GM12878 (cell line): ENCODE results near the gene SCLT1. TPM values are rescaled to one million over a fixed set of nuclear protein-coding genes. Genes with fewer than 3 reads are reported as not detected.

Experiments used
- ATAC-seq: fragments of 200-7000 bp; cut with Tn5 transposase; 3 replicates; pipeline ENCODE4 v1.9.1; 2020; ENCODE audit warnings: mild to moderate bottlenecking, moderate library complexity
- BruUV-seq: library from RNA; stranded (reverse); fragments of 400-500 nt; replicated peaks from 2 replicates; lab custom pipeline; 2021; lab: Mats Ljungman, UMichigan
- CTCF ChIA-PET: fragments of 300-600 bp; sonication (Branson Sonifier 250); formaldehyde crosslinking; extraction: SDS; loops from one replicate; lab custom pipeline; 2021; ENCODE audit warnings: inconsistent platforms; lab: Yijun Ruan, JAX
- POLR2A ChIA-PET: fragments of 350-600 bp; formaldehyde crosslinking; extraction: SDS; loops from one replicate; lab custom pipeline; 2021; ENCODE audit warnings: inconsistent platforms; lab: Charles Lee
- RAD21 ChIA-PET: fragments of 300-600 bp; sonication (Branson Sonifier 250); formaldehyde crosslinking; loops from one replicate; lab custom pipeline; 2023; ENCODE audit warnings: antibody characterized with exemption; ENCODE audit not compliant: unreplicated experiment; lab: Charles Lee
- SMC1A ChIA-PET: fragments of 300-600 bp; sonication (Branson Sonifier 250); formaldehyde crosslinking; loops from one replicate; lab custom pipeline; 2023; ENCODE audit not compliant: unreplicated experiment, uncharacterized antibody; lab: Charles Lee
- DNase-seq: peaks from one replicate; pipeline ENCODE4 v3.0.0-alpha.2; 2011; ENCODE audit warnings: low read depth, low spot score
- FAIRE-seq: peaks from 3 replicates; lab custom pipeline; 2011; peaks lifted over from hg19 to GRCh38; lab: Jason Lieb, UNC
- H2AFZ ChIP-seq: 2 replicates; pipeline ENCODE4 v1.6.0; 2011; ENCODE audit warnings: low read depth, low read length, control low read depth; ENCODE audit not compliant: control insufficient read depth
- H3K27ac ChIP-seq: 2 replicates; pipeline ENCODE4 v1.5.1; 2011; ENCODE audit warnings: control low read depth; ENCODE audit not compliant: control insufficient read depth, insufficient read depth
- H3K27me3 ChIP-seq, 2 experiments: replicated peaks in 1 of 2; 2 replicates each; pipeline versions ENCODE4 v1.6.0 to v1.6.1; 2011; ENCODE audit warnings: low read length in 1 of 2; ENCODE audit not compliant: control insufficient read depth in 2 of 2, insufficient read depth in 2 of 2
- H3K36me3 ChIP-seq, 2 experiments: 2 replicates each; pipeline ENCODE4 v1.5.1; 2011; ENCODE audit warnings: low read length in 1 of 2; ENCODE audit not compliant: control insufficient read depth in 2 of 2, insufficient read depth in 2 of 2
- H3K4me1 ChIP-seq: 2 replicates; pipeline ENCODE4 v1.6.1; 2011; ENCODE audit warnings: mild to moderate bottlenecking, low read length, moderate library complexity, mixed read lengths; ENCODE audit not compliant: control insufficient read depth, insufficient read depth
- H3K4me2 ChIP-seq: 2 replicates; pipeline ENCODE4 v1.6.0; 2011; ENCODE audit warnings: control low read depth; ENCODE audit not compliant: control insufficient read depth, insufficient read depth
- H3K4me3 ChIP-seq: fragments of 200-600 bp; sonication (generic); 2 replicates; pipeline ENCODE4 v1.5.1; 2016
- H3K79me2 ChIP-seq: 2 replicates; pipeline ENCODE4 v1.6.0; 2011; ENCODE audit warnings: low read length; ENCODE audit not compliant: control insufficient read depth, insufficient read depth
- H3K9ac ChIP-seq: 2 replicates; pipeline ENCODE4 v1.8.0; 2011; ENCODE audit warnings: low read length, control low read depth, mixed read lengths; ENCODE audit not compliant: control insufficient read depth, insufficient read depth
- H3K9me3 ChIP-seq: replicated peaks from 3 replicates; pipeline ENCODE4 v1.5.1; 2011; ENCODE audit warnings: mild to moderate bottlenecking, low read length; ENCODE audit not compliant: control insufficient read depth, insufficient read depth
- H4K20me1 ChIP-seq: 2 replicates; pipeline ENCODE4 v1.6.0; 2011; ENCODE audit not compliant: control insufficient read depth, insufficient read depth
- WGBS: methylation state at CpG from one replicate; pipeline ENCODE4 v1.1.6; 2016; ENCODE audit warnings: low lambda C conversion rate; ENCODE audit not compliant: insufficient replicate concordance, insufficient coverage; ENCODE audit errors: missing lambda C conversion rate; 5-methylcytosine and 5-hydroxymethylcytosine counted together
- in situ Hi-C: fragments of 300-500 bp; cut with MboI; formaldehyde crosslinking; loops from 9 replicates; pipeline ENCODE4 v1.14.3; 2018; ENCODE audit warnings: mixed read lengths
- intact Hi-C: fragments of 100-400 bp; cut with micrococcal nuclease; formaldehyde crosslinking; loops from one replicate; pipeline ENCODE4 v1.14.2; 2022; ENCODE audit not compliant: unreplicated experiment
- polyA plus RNA-seq, 11 experiments: library from polyadenylated mRNA; depleted of rRNA in 4 of 11; unstranded in 6 of 11; stranded (reverse) in 5 of 11; fragments of >200 nt; fragmentation: Nextera tagmentation in 4 of 11; fragmentation: Illumina TruSeq in 1 of 11; extraction: Ambion mirVana in 4 of 11; extraction: Trizol in 1 of 11; gene quantifications; 1 replicate in 1 of 11; 2 replicates in 10 of 11; pipeline versions ENCODE4 v1.2.1 to v1.2.3, GENCODE V29; 2011 to 2016; ENCODE audit warnings: inconsistent platforms in 2 of 11, missing spikeins in 2 of 11, low read depth in 1 of 11
- total RNA-seq, 4 experiments: library from RNA; depleted of rRNA in 3 of 4; stranded (reverse); fragments of >200 nt in 3 of 4; fragmentation: Illumina TruSeq in 1 of 4; extraction: Trizol in 1 of 4; gene quantifications; 2 replicates each; pipeline versions ENCODE4 v1.2.1 to v1.2.3, GENCODE V29; 2013 to 2021
- TF ChIP-seq, protein P1 (sequence below): fragments of 450-650 bp; formaldehyde crosslinking; IDR thresholded peaks from 2 replicates; pipeline ENCODE4 v1.4.0; 2022; ENCODE audit warnings: mild to moderate bottlenecking, moderate library complexity
- TF ChIP-seq, protein P2 (sequence below): fragments of 450-650 bp; IDR thresholded peaks from 2 replicates; pipeline ENCODE4 v1.6.1; 2017; ENCODE audit warnings: borderline replicate concordance

Gene SCLT1
- total and polyA plus RNA-seq, 10 of the 15 experiments (the other 5 are each of a cell fraction or from before 2014, with no cell fraction given): 7.8 to 31.4 (median 19.6) TPM

- SMC1A ChIA-PET: interaction anchor here (1.1 to 3.2 kb wide), 4 partner anchors 9 to 426 kb away, joined by 3 to 14 read pairs (median 4); partner anchors contain the start of gene C4orf33
- intact Hi-C loops: no loop called here
- H3K79me2 ChIP-seq: peaks cover 91% of the 10 kb centered on the region
- H3K4me2 ChIP-seq: no peak overlapping the region
- FAIRE-seq: no peak
- CTCF ChIA-PET: interaction anchor here (0.7 kb wide), 1 partner anchor 635 kb away, joined by 4 read pairs; no protein-coding TSS in a partner anchor
- no peaks in the 10 kb centered on the region; a peak in 1 of 4 replicates for H3K36me3 ChIP-seq
- in situ Hi-C loops: no loop called here
- no peak for DNase-seq
- peaks cover 12% of the 10 kb centered on the region for H3K9me3 ChIP-seq
- H4K20me1 ChIP-seq: no peaks in the 10 kb centered on the region
- H3K4me3 ChIP-seq: no peak overlapping the region
- 95% methylated on average over 2 of the region's 2 CpGs for WGBS
- RAD21 ChIA-PET: interaction anchor here (0.6 to 1.5 kb wide), 2 partner anchors 8 to 1383 kb away, joined by 4 to 5 read pairs; partner anchors contain the start of gene C4orf33
- no peak overlapping the region for H3K27ac ChIP-seq
- no peak overlapping the region for H3K9ac ChIP-seq
- TF ChIP-seq, protein P1, sequence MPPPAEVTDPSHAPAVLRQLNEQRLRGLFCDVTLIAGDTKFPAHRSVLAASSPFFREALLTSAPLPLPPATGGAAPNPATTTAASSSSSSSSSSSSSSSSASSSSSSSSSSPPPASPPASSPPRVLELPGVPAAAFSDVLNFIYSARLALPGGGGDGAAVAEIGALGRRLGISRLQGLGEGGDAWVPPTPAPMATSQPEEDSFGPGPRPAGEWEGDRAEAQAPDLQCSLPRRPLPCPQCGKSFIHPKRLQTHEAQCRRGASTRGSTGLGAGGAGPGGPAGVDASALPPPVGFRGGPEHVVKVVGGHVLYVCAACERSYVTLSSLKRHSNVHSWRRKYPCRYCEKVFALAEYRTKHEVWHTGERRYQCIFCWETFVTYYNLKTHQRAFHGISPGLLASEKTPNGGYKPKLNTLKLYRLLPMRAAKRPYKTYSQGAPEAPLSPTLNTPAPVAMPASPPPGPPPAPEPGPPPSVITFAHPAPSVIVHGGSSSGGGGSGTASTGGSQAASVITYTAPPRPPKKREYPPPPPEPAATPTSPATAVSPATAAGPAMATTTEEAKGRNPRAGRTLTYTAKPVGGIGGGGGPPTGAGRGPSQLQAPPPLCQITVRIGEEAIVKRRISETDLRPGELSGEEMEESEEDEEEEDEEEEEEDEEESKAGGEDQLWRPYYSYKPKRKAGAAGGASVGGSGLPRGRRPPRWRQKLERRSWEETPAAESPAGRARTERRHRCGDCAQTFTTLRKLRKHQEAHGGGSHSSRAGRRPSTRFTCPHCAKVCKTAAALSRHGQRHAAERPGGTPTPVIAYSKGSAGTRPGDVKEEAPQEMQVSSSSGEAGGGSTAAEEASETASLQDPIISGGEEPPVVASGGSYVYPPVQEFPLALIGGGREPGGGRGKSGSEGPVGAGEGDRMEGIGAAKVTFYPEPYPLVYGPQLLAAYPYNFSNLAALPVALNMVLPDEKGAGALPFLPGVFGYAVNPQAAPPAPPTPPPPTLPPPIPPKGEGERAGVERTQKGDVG (CRISPR knock-in tag): no peak
- TF ChIP-seq, protein P2, sequence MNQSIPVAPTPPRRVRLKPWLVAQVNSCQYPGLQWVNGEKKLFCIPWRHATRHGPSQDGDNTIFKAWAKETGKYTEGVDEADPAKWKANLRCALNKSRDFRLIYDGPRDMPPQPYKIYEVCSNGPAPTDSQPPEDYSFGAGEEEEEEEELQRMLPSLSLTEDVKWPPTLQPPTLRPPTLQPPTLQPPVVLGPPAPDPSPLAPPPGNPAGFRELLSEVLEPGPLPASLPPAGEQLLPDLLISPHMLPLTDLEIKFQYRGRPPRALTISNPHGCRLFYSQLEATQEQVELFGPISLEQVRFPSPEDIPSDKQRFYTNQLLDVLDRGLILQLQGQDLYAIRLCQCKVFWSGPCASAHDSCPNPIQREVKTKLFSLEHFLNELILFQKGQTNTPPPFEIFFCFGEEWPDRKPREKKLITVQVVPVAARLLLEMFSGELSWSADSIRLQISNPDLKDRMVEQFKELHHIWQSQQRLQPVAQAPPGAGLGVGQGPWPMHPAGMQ: no peak
- TF ChIP-seq, all 136 proteins: peak for 0
- no peaks in the 10 kb centered on the region for H3K4me1 ChIP-seq
- H2AFZ ChIP-seq: no peak overlapping the region
- ATAC-seq: 0 out of 3 replicates have a peak, but pooled peaks have one; percentile 5
- H3K27me3 ChIP-seq: no peaks in the 10 kb centered on the region
- no TSS peak for BruUV-seq
- POLR2A ChIA-PET: interaction anchor here (0.6 to 1.8 kb wide), 5 partner anchors 8 to 247 kb away, joined by 3 to 5 read pairs (median 4); partner anchors contain the start of gene C4orf33
These were observed 5.8 kb downstream of the SCLT1 start for GRCh38 chr4:129087516-129087915.
